CD1c-positive myeloid dendritic cell (primary cell): ENCODE results near the gene CPED1.
"Not testable (repeated sequence)": the region's sequence is repeated elsewhere in the genome, so short reads cannot be mapped to it uniquely, and the experiment has no call there.

Experiments
- DNase-seq: peaks from one replicate; pipeline ENCODE4 v3.0.0-alpha.2; 2016; ENCODE audit errors: extremely low spot score

The CPED1 gene

GRCh38 chr7:121039510-121039822 is 51.0 kb downstream of the CPED1 start:
- no peak for DNase-seq

GRCh38 chr7:121039994-121040393 is 51.5 kb downstream of the CPED1 start:
- no peak for DNase-seq

- DNase-seq: no peak
Measured at GRCh38 chr7:121041516-121042148, 53.1 kb downstream of the CPED1 start.

- no peak for DNase-seq
Measured at GRCh38 chr7:121042195-121042594, 53.7 kb downstream of the CPED1 start.

GRCh38 chr7:121042899-121043298 is 54.4 kb downstream of the CPED1 start:
- no peak for DNase-seq

- no peak for DNase-seq
Measured at GRCh38 chr7:121043314-121044234, 55.1 kb downstream of the CPED1 start.

GRCh38 chr7:121045090-121045489 is 56.6 kb downstream of the CPED1 start:
- DNase-seq: no peak

GRCh38 chr7:121046009-121046408 is 57.5 kb downstream of the CPED1 start:
- no peak for DNase-seq

- DNase-seq: no peak
Measured at GRCh38 chr7:121046893-121047468, 58.5 kb downstream of the CPED1 start.

GRCh38 chr7:121048195-121048594 is 59.7 kb downstream of the CPED1 start:
- no peak for DNase-seq

- DNase-seq: no peak
Measured at GRCh38 chr7:121049028-121049791, 60.7 kb downstream of the CPED1 start.

- no peak for DNase-seq
Measured at GRCh38 chr7:121049897-121050296, 61.4 kb downstream of the CPED1 start.

GRCh38 chr7:121053219-121053618 is 64.7 kb downstream of the CPED1 start:
- no peak for DNase-seq

GRCh38 chr7:121054925-121055324 is 66.4 kb downstream of the CPED1 start:
- no peak for DNase-seq

GRCh38 chr7:121057878-121058277 is 69.4 kb downstream of the CPED1 start:
- DNase-seq: no peak

- no peak for DNase-seq
Measured at GRCh38 chr7:121058975-121059374, 70.5 kb downstream of the CPED1 start.

- not testable (repeated sequence) for DNase-seq
Measured at GRCh38 chr7:121059979-121060509, 71.5 kb downstream of the CPED1 start.

- DNase-seq: no peak
Measured at GRCh38 chr7:121061677-121062582, 73.4 kb downstream of the CPED1 start.

GRCh38 chr7:121062671-121063279 is 74.3 kb downstream of the CPED1 start:
- no peak for DNase-seq

GRCh38 chr7:121067717-121068116 is 79.2 kb downstream of the CPED1 start:
- not testable (repeated sequence) for DNase-seq
